Right renal cortex interstitium (tissue), 3 donors: ENCODE results near the gene PEX14. TPM values are rescaled to one million over a fixed set of nuclear protein-coding genes. Genes with fewer than 3 reads are reported as not detected.

Source experiments
- DNase-seq, 3 donors: peaks; one replicate each; pipeline ENCODE4 v3.0.0-alpha.2; 2013; ENCODE audit warnings: low read depth in 3 of 3, low spot score in 2 of 3
- polyA plus RNA-seq, 3 donors: library from polyadenylated mRNA; unstranded; fragments of 120-200 nt; gene quantifications; one replicate each; pipeline ENCODE4 v1.2.1, GENCODE V29; 2013; ENCODE audit not compliant: insufficient read length in 3 of 3

PEX14 gene
- polyA plus RNA-seq, 3 donors = 19.2 to 20.4 (median 19.5) TPM

DNA sequence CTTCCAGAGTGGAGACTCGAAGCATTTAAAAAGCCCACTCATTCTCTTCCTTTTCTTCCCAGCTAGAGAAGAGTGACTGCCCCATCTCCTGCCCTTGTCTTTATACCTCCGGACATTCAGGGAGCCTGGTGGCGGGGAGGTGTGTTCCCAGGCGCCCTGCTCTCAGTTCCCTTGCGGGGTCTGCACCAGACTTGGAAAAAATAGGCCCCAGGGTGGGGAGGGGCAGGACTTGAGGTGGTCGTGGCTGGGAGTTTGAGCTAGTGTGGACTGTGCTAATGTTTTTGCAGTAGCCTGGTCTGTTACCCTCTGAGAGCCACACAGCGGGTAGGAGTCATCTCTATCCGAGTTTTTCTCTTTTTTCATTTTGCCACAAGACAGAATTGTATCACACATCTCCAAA lies 139.1 kb downstream of the PEX14 start:
- no peak for DNase-seq

DNA sequence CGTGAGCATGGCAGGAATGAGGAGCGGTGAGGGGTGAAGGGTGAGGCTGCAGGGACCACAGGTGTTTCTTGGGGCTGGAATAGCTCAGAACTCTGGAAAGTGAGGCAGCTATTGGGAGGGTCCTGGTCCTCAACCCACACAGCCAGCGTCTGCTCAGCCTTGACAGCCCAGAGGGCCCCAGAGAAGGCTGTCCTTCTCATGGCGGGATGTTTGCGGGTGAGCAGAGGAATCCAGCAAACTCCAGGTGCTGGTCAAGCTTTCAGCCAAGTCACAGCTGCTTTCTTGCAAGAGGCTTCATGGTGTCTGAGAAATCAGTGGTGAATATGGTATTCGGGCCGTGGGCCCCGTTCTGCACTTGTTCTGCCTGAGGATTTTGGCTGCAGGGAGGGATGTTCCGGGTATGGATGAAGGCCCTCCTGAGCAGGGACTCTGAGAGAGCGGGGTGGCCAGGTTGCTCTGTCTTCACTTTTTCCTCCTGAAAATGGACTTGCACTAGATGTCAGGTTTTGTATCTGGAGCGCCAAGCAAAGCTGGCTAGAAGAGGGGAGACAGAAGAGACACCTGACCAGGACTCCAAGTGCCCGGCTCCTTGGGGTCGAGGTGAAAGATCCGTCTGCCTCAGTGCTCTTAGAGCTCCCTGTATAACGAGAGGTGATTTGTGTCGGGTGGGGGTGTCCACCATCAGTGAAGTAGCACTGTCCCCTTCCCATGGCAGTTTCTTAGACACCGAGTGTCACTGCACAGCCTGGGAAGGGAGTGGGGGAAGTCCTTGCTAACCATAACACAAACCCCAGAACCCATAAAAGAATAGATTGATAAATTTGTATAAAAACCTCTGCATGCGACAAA lies 139.9 kb downstream of the PEX14 start:
- no peak for DNase-seq

DNA sequence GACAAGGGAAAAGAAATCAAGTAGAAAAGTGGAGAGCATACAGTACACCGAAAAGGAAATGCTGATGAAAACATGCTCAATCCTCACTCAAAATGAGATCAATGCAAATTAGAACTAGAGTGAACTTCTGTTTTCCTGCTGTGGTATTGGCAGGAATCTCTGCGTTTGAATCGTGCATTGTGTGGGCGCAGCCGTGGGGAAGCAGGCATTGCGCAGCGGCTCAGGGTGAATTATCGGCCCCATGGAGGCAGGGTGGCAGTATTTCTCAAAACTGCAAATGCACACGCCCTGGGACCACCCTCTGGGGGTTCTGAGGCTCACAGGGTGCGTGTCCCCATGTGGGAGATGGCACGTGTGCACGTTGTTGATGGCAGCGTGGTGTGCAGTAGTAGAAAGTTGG lies 140.6 kb downstream of the PEX14 start:
- DNase-seq = no peak

DNA sequence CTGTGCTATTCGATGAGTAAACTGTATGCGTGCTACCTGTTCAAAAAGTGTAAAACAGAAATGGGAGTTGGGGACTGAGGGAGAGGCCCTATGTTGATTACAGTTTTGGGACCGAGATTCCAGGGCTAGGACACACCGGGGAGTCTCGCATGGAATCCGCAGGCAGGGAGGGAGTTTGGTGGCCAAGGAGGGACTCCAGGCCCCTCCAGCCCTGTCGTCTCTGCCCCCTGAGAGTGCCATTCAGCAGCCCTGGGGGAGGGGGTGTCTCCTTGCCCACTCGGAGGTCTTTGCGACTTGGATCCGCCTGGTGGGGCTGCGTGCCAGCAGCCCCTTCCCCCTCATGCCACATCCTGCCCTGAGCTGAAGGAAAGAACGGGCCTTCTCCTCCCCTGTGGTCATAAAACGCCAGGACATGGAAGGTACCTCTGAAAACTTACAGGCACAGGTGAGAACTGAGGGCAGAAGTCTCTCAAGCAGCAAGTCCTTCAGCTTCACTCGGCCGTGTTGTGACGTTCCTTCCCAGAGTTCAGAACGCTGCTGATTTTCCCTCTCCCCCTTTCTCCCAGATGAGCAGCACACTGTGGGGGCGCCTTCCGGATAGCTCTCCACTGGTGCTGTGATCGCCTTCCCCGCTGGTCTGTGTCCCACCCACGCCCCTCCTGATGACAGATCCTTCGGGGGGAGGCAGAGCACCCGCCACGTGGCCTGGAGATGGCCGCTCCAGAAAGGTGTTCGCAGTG lies 141.4 kb downstream of the PEX14 start:
- DNase-seq = no peak

DNA sequence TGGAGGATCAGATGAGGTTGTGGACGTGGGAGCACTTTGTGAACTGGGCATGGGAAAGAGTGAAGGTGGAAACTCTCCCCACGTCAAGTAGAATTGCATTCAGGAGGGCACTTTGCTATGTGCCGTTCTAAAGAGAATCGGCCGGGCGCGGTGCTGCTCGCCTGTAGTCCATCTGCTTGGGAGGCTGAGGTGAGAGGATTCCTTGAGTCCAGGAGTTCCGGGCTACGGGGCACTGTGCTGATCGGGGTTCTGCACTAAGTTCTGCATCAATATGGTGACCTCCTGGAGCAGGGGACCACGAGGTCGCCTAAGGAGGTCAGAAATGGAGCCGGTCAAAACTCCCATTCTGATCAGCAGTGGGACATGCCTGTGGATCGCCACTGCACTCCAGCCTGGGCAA lies 141.9 kb downstream of the PEX14 start:
- DNase-seq = no peak

DNA sequence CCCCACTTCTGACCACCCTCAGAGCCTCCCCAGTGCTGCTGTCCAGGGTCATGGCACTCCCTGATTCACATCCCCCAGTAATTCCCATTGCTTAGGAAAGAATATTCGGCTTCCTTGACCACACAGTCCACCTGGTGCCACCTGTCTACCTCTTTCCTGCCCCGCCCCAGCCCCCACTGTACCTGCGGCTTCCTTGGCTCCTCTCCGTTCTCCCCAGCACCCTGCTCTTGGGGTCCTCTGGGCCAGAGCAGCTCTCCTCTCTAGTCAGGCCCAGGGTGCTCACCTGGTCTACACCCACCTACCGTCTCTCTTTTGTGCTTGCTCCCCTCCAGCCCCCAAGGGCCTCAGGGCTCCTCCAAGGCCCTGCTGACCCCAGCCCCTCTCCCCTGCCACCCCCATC lies 142.6 kb downstream of the PEX14 start:
- DNase-seq = no peak

DNA sequence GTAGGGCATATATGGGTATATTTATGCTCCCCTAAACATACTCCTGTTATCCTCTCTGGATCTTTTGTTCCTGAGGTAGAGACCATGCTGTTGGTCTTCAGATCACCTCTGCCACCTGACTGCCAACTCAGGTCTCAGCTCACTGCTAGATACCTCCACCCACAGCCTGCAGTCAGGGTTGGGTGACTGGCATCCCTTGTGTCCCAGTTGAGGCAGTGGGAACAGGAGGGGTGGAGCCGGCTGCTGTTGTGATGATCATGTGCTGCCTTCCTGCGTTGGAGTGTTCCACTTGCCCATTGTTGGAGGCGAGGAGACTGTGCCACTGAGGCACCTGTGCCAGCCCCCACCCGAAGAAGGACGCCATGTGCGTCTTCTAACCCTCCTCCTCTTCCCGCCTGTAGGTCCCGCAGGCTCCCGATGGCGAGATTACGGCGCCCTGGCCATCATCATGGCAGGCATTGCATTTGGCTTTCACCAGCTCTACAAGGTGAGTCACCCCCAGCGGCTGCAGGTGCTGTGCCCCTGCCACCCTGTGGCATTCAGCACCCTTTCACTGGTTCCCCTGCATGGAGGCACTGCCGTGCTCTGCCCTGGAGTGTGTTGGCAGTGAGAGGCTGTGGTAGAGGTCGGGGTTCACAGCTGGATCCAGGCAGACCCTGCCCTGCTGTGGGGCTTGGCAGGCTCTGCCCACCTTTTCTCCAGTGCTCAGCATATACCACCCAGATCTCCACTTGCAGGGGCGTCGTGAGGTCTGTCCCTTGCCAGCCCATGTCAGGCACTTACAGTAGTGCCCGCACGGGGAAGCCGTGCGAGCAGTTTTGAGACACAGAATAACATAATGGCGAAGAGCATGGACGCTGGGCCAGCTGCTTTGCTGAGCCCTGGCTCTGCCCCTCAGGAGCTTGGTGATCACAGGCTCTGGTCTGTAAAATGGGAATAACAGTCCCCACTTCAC lies 143.5 kb downstream of the PEX14 start:
- DNase-seq = no peak

DNA sequence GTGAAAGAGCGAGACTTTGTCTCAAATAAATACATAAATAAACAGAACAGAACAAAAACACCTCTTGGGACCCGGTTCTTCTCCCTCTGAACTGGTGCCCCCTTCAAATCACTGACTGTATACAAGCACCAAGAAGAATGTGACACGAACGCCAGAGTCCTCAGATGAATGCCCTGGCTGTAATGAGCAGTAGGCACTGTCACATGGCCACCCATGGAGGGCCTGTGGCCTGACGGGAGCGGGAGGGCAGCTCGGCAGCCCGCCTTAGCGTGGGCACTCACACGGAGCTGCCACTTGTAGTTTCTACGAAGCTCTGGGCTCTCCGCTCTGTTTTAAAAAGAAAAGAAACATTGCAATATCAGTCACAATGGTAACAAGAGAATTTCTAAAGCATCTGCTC lies 146.0 kb downstream of the PEX14 start:
- no peak for DNase-seq

DNA sequence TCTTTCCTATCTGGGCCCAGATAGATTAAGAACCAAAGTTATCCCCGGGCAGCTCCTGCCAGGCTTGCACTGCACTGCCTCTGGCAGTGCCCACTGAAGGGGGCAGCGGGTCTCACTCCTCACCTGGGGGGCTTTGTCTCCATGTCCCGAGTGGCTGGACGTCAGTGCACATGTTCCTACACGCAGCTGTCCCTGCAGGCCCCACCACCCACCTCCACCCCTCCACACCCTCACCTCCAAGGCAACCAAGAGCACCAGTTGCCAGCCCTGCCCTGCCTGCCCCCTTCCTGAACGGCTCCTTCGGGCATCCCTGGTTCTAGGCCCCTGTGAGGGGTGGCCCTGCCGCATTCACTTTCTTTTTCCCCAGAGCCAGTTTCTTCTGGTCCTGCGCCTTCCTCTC lies 147.2 kb downstream of the PEX14 start:
- no peak for DNase-seq

DNA sequence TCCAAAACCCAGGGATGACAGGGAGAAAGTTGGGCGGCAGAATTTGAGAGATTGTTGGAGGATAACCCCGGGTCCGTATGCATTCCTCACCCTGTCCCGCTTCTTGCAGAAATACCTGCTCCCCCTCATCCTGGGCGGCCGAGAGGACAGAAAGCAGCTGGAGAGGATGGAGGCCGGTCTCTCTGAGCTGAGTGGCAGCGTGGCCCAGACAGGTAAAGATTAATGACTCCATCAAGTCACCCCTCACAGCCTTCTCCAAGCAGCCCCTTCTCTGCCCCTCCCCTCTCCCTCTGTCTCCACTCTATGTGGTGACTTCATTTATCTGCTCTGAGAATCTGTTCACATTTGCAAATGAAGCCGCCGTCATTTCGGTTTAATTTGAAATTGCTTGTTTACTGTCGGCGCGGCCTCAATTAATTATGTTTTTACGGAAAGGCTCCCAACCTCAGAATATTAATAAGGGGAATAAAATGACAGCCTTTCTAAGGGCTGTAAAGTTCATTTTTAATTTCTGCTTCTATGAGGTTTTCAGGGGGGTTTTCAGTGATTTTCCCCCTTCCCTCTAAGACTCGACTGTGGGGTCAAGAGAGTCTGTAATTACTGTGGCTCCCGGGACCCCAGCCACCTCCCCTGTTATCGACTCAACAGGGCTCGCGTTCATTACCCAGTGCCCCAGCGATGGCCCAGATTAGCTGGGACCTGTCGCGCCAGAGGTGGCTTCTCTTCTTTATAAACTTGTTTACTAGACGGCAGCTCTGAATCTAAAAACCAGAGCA lies 148.3 kb downstream of the PEX14 start:
- no peak for DNase-seq

DNA sequence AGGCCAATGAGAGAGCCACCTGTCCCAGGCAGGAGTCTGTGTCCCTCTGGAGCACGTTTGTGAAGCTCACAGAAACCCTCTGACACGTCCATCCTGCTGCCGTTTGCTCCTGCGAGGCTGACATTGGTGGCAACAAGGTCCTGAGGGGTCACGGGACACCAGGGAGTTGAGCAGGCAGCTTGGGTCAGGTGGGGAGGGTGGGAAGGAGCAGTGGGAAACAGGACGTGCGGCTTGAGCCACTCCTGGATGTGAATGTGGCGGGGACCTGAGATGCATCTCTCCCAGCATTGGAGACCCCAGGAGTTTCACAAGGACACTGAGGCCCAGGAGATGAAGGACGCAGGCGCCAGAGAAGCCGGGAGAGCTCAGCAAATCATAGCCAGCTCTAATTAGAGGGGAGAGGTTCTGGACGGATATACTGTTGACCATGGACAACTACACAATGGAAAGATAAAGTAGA lies 149.0 kb downstream of the PEX14 start:
- DNase-seq = no peak

DNA sequence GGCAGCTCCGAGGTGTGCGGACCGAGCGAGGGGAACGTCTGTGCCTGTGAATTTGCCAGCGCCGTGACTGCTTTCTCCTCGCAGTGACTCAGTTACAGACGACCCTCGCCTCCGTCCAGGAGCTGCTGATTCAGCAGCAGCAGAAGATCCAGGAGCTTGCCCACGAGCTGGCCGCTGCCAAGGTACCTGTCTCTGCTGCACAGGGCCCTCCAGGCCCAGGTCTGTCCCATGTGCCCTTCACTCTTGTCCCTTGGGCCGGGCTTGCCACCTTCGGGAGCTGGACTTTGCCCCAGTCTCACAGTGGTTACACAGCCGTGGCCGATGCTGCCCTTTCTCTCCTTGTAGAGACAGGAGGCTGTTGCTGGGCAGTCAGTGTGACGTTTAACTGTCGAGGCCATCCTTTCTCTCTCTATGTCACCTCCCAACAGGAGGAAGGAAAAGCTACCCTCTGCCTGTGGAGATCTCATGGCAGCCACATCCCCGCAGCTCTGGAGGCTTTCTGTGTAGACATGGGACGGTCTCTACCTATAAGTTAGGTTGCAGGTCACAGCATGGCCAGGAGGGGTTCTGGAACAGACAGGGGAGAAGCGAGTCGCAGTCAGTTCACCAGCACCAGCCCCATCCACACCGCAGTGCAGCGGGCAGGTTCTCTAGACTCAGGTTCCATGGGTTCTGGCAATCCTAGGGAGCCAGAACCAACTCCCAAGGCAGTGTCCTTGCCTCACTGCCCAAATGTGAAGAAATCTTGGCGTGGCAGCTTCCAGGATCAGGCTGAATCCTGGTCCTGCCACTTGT lies 149.7 kb downstream of the PEX14 start:
- DNase-seq = no peak

DNA sequence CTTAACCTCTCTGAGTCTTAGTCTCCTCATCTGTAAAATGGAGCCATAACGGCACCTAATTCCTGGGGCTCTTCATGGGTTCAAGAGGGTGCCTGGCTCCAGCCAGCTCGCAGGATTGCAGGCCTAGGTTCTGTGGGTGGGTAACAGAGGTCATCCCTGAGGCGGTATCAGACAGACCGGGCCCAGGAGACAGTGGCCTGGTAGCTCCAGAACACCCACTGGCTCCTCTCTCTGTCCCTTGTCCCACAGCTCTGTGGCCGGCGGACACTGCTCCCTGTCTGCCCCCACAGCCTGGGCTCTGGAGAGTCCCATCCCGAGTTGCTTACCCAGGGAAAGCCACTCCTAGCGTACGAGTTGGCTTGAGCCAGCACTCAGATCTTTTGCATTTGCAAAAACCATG lies 150.3 kb downstream of the PEX14 start:
- no peak for DNase-seq

DNA sequence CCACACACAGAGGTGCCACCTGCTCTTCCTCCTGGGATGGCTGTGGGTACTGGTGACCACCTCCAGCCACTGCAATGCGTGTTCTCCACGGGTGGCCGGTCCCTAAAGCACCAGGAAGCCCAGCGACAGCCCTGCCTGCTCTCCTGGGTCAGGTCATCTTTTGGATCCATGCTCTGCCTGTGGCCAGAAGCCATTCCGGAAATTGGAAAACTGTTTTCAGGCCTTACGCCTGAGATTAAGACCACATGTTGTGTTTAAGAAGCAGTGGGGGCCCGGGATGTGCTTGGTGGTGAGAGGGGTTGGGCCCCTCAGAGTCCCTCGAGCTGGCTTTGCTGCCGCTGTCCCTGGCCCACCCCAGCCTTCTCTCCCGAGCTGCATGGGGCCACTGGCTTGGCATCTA lies 150.8 kb downstream of the PEX14 start:
- DNase-seq = no peak

DNA sequence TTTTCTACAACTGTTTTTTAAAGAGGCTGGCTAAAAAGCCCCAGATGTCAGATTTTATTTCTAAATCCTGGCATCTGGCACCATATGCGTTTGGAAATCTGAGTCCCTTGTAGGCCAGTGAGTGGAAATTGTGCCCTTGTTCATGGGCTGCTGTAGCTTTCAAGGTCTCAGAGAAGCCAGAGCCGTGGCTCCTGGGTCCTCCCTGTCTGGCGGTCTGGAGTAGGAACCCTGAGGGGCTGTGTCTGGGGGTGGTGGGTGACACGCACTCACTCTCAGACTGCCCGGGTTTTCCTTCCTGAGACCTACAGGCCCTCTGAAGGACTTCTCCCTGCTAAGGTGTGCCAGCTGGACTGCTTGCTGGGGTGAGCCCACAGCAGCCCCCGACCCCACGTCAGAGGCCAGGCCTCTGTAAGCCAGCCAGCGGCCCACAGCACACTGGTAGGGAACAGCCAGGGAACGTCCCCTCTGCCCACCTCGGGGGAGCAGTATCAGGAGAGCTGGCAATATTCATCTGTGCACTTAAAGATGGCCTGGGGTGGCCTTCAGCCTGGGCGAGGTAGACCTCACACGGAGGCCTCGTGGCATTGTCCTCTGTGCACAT lies 151.5 kb downstream of the PEX14 start:
- no peak for DNase-seq

DNA sequence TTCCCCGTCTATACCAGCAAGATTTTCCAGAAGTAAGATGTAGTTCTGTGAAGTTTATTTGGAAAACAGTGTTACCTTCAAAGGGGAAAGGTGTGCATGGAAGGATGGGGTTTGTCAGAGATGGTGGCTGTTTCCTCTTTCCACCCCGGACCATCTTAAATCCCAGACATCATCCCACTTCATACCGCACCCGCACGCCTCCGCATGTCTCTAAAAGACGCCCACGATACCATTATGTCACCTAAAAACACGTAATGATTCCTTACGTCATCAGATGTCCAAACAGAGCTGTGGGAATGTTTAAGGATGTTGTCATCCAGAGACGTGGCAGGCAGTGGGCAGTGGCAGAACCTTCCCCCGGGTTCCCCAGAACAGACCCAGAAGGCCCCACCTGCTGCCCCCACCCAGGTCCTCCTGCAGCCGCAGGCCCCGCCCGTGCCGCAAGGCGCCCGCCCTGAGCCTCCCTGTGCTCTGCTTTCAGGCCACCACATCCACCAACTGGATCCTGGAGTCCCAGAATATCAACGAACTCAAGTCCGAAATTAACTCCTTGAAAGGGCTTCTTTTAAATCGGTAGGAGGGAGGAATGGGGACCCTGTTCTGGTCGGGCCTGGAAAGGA lies 152.2 kb downstream of the PEX14 start:
- DNase-seq = no peak

DNA sequence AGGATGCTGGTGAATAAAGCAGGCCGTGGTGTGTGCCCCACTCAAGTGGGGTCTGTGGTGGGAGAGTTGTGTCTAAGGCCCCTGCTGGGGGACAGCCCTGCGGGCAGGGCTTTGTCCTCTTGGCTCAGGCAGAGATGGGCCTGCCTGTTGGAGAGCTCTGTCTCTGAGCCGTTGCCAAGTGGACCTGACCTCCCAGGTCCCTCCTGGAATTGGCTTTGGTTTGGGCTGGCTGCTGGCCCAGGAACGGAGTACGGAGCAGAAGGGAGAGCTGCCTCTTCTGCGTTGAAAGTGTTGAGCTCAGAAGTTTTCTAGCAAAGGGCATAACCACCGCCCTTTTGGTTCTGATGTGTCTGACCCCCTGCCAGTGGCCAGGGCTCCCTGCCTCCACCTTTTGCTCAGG lies 153.9 kb downstream of the PEX14 start:
- no peak for DNase-seq

DNA sequence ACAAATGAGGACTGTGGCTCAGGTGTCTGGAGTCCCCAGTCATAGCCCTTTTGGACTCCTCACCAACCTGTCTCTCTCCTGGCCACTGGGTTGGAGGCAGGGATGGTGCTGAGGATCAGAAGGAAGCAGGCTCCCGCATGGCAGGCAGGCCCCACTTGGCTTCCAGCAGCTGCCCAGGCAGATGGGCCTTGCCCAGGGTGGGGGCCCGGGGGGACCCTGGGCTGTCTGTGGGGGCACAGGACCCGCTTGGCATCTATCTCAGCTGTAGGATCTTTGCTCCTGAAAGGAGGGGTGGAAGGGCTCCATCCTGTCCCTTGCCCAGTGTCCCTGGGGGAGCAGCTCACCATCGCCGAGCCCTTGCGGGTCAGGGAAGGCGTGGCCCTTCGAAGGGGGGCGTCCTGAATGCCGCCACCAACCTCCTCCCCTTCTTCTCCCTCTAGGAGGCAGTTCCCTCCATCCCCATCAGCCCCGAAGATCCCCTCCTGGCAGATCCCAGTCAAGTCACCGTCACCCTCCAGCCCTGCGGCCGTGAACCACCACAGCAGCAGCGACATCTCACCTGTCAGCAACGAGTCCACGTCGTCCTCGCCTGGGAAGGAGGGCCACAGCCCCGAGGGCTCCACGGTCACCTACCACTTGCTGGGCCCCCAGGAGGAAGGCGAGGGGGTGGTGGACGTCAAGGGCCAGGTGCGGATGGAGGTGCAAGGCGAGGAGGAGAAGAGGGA lies 154.5 kb downstream of the PEX14 start:
- DNase-seq = no peak
